ENCODE measurements around the gene CDCP2.

The CDCP2 gene

DNA sequence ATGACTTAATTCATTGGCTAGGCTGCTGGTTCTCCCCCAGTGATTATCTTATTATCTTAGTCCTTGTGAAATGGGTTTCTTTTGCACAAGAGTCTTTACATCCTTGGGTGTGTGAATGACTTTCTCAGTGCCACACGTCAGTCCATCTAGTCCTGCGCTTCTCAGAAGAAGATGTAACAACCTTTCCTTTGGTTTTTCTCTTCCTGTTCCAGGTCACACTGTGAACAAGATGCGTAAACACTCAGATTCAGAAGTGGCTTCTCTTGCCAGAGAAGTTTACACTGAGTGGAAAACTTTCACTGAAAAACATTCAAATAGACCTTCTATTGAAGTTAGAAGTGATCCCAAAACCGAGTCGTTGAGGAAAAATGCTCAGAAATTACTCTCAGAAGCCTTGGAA lies 64.4 kb downstream of the CDCP2 start:
- no peak for DNase-seq (ENCODE audit: low read depth)

DNA sequence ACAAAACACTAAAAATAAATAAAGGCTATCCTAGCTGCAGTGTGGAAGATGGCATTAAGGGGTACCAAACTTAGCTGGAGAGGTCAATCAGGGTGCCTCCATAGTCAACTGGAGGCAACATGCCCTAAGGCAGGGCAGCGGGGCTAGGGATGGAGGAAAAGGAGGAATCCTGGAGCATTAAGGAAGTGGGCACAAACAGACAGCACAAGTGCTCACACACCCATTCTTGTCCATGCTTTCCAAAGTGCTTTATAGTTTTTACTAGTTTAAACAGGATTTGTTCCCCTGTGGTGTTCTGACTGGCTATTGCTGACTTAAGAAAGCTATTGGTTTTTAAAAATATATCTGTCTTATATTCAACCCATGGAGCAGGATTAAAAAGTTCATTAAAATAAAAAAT lies 66.0 kb downstream of the CDCP2 start:
- DNase-seq (ENCODE audit: low read depth): no peak

DNA sequence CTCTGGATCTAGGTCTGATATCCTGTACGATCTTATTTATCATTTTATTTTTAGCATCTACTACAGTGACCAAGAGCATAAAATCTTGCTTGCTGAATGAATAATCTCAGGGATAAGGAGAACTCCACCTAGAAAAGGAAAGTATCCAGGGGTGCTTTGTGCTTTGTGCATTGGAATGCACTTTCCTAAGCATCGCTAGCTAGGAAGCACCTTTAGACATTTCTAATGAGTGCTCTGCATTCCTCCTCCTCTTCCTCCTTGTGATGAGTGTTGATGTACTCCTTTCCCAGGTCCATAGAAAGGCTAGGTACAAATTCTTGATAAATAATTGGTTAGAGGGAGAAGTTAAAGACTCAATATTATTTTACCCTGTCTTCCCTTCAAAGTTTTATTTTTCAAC lies 68.0 kb downstream of the CDCP2 start:
- DNase-seq (ENCODE audit: low read depth): no peak
